Left renal pelvis (tissue), 4 donors: ENCODE data around the gene CHD1. TPM values are rescaled to one million over a fixed set of nuclear protein-coding genes. Genes with fewer than 3 reads are reported as not detected.

ENCODE experiments used
- DNase-seq, 4 donors: peaks; one replicate each; pipeline ENCODE4 v3.0.0-alpha.2; 2013; ENCODE audit warnings: low read depth in 4 of 4, low spot score in 3 of 4
- polyA plus RNA-seq, 4 donors: library from polyadenylated mRNA; unstranded; fragments of 120-200 nt; gene quantifications; one replicate each; pipeline ENCODE4 v1.2.1, GENCODE V29; 2013; ENCODE audit not compliant: insufficient read length in 4 of 4

CHD1 gene
- polyA plus RNA-seq, 4 donors = 40.8 to 79.4 (median 70.3) TPM

DNA sequence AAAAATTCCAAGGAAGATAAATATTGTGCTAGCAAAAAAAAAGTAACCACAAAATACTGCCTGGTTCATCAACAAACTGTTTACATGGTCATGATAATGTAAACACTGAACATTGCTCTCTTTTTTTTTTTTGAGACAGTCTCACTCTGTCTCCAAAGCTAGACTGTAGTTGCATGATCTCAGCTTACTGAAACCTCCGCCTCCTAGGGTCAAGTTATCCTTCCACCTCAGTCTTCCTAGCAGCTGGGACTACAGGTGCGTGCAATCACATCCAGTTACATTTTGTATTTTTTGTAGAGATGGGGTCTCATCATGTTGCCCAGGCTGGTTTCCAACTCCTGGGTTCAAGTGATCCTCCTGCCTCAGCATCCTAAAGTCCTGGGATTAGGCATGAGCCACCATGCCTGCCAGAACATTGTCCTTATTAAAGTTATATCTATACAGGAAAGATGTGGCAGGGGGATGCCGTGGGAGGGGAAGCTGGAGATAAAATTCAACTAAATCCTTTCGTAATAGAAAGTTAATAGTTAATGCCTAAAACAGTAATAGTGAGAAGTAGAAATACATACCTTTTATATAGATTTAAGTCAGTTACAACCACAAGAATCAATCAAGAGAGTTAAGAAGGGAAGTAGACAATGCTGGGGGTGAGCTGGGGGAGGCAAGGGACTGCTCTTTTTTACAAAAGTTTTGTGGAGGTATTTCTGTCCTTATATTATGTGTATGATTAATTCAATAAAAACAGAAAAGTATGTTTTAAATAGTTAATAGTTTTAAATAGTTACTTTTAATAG lies 103.0 kb downstream of the CHD1 start:
- DNase-seq = no peak

DNA sequence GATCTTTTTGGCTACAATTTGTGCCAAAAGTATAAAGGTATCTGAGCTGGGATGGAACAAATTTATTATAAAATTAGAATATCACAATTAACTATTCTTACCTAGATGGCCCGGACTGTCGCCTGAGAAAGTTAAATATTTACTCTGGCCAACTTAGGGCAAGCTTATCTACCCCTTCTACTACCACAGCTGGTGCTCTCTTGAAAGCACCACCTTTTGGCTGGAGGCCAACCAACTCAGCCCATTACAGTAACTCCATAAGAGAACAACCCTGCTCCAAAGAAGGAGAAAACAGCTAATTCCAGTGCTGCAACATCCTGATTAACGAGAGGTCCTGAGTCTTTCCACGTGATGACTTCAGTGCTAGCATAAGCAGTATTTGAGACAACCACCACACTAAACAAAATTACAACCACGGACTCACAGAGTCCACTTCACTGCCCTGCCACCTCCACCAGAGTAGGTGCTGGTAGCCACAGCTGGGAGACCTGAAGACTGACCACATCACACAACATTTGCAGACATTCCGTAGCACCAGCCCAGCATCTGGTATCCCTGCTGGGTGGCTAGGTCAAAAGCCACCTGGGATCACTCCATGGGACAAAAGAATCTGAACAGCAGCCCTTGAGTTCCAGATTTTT lies 112.1 kb downstream of the CHD1 start:
- DNase-seq = no peak

DNA sequence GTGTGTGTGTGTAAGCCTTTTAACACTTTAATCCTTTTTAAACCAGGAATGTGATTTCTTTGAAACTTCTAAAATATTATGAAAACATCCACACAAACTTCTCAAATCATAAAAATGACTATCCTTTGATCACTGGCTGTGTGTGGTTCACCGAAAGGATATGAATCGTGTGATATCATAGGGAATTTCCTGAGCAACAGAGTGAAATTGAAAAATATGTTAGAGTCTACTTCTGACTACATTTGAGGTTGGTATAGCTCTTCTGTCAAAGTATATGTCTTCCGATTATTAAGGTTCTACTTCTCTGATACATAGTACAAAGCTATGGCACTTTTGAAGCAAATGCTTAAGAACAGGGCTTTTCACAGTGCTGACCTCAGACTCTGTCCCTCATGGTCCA lies 115.1 kb downstream of the CHD1 start:
- no peak for DNase-seq

DNA sequence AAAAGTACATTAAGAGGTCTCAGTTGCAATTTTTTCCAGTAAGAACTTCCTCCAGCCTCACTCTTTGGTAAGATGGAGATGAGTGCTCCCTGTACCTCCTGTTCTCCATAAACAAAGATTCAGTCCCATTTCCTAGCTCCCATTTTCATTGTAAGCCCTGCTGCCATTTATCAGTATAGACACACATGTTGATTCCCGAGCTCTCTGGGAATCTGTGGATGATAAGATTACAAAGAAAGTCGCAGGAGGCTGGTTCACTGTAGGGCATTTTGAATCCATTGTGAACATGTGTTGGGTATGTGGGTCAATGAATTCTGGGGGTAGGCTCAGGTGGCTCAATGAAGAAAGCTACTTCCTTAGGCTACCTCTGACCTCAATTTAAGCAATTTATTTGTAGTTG lies 118.6 kb downstream of the CHD1 start:
- no peak for DNase-seq

DNA sequence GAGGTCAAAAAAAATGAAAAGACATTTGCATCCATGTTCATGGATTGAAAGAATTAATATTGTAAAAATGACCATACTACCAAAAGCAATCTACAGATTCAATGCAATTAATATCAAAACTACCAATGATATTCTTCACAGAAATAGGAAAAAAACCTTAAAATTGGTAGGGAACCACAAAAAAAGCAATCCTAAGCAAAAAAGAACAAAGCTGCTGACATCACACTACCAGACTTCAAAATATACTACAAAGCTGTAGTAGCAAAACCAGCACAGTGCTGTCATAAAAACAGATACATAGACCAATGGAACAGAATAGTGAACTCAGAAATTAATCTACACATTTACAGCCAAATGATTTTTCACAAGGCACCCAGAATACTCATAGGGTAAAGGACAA lies 121.0 kb downstream of the CHD1 start:
- no peak for DNase-seq

DNA sequence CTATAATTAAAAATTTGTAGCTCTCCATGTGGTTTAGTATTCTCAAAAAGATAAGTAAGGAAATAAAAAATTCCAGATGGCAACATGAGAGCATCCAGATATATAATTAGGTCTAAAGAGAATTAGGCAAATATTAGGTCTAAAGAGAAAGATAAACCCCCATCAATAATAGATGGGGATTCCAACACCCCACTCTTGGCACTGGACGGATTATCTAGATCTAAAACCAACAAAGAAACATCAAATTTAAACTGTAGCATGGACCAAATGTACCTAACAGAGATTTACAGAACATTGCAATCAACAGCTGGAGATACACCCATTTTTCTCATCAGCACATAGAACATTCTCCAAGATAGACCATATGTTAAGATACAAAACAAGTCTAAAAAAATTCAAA lies 123.7 kb downstream of the CHD1 start:
- DNase-seq = no peak

DNA sequence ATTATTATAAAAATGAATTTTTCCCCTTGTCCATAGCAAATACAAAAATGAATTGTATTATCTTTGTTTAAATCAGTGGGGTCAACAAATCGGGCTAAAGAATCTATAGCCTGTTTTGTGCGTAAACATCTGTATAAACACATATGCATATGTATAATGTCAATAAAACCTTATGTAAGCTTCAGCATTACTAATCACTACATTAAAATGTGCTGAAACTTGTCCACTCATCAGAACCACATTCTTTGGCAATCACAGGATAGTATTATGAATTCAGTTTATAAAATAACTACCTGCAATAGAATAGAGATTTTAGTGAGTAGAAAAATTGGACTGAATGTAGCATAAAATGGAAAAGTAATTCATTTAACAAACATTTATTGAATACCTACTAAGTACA lies 124.7 kb downstream of the CHD1 start:
- no peak for DNase-seq

Other genes with a start within 250 kb of the CHD1 start
- 10 to 100 TPM; 15.0 to 29.7 (median 17.7) TPM for gene RGMB, start 155.3 kb downstream of the CHD1 start, polyA plus RNA-seq